H1 (cell line): Measurements from ENCODE around the gene F11R. TPM values are rescaled to one million over a fixed set of nuclear protein-coding genes. Genes with fewer than 3 reads are reported as not detected.

Source experiments
- CHD7 ChIP-seq: fragments of 300-600 bp; sonication (generic); IDR thresholded peaks from 2 replicates; pipeline ENCODE4 v1.7.1; 2012; ENCODE audit warnings: low read length, moderate library complexity, mild to moderate bottlenecking, inconsistent platforms; ENCODE audit not compliant: insufficient replicate concordance
- CTCF ChIP-seq, 3 experiments: IDR thresholded peaks; 1 replicate in 2 of 3; 2 replicates in 1 of 3; pipeline versions ENCODE4 v1.5.1 to v1.6.1; 2011; ENCODE audit warnings: low read length in 3 of 3, mild to moderate bottlenecking in 3 of 3, inconsistent platforms in 2 of 3, low read depth in 1 of 3, moderate library complexity in 1 of 3; ENCODE audit not compliant: insufficient read depth in 1 of 3; ENCODE audit errors: control extremely low read depth in 1 of 3
- GABPA ChIP-seq: IDR thresholded peaks from 2 replicates; pipeline ENCODE4 v1.6.1; 2011; ENCODE audit warnings: mild to moderate bottlenecking, low read length, moderate library complexity, borderline replicate concordance; ENCODE audit not compliant: insufficient read depth
- RAD21 ChIP-seq, 2 experiments: IDR thresholded peaks in 1 of 2; conservative IDR thresholded peaks in 1 of 2; 2 replicates each; pipeline ENCODE4 v1.6.1; 2011; ENCODE audit warnings: low read depth in 2 of 2, low read length in 2 of 2, improper control_type of control experiment in 1 of 2, inconsistent platforms in 1 of 2, mild to moderate bottlenecking in 1 of 2, moderate library complexity in 1 of 2
- TAF1 ChIP-seq: IDR thresholded peaks from 2 replicates; pipeline ENCODE4 v1.6.1; 2011; ENCODE audit warnings: mild to moderate bottlenecking, low read depth, low read length
- YY1 ChIP-seq: IDR thresholded peaks from 2 replicates; pipeline ENCODE4 v1.6.1; 2011; ENCODE audit warnings: low read depth, mild to moderate bottlenecking, low read length
- polyA plus RNA-seq, 7 experiments: library from polyadenylated mRNA; depleted of rRNA in 3 of 7; stranded (reverse) in 5 of 7; unstranded in 2 of 7; fragments of >200 nt in 5 of 7; fragments of 200-250 nt in 2 of 7; gene quantifications; 1 replicate in 5 of 7; 2 replicates in 1 of 7; 4 replicates in 1 of 7; pipeline versions ENCODE4 v1.2.1 to v1.2.3, GENCODE V29; 2011 to 2013; ENCODE audit warnings: missing spikeins in 2 of 7, mixed read lengths in 2 of 7
- total RNA-seq: library from RNA; stranded (reverse); fragmentation: NEBNext Ultra II Directional; extraction: Animal tissue kit (Norgen Biotek cat#: 25700); gene quantifications from 2 replicates; pipeline ENCODE4 v1.2.1, GENCODE V29; 2021

The F11R gene
- total and polyA plus RNA-seq, 2 of the 8 experiments (the other 6 are each of a cell fraction or from before 2014, with no cell fraction given), result 159 to 200 TPM

- TF ChIP-seq CHD7, result no peak
- peak; percentile 48; the same call in 1 of the 2 replicates for TF ChIP-seq TAF1
- no peak for TF ChIP-seq GABPA
- peak; percentile 68; the same call in 1 of the 2 replicates for TF ChIP-seq YY1
- peak; percentile 66 to 76 for TF ChIP-seq RAD21 (IDR thresholded peaks at IDR 0.05 in 1 of 2, conservative IDR thresholded peaks at IDR 0.05 in 1 of 2; ENCODE audit: low read depth in 2 of 2, low read length in 2 of 2)
- TF ChIP-seq CTCF (IDR thresholded peaks at IDR 0.05; ENCODE audit: control extremely low read depth in 1 of 3, insufficient read depth in 1 of 3, low read depth in 1 of 3, low read length in 3 of 3), result peak; percentile 50 to 94 (median 91)
Observed at GRCh38 chr1:160954158-160955104, 66.5 kb downstream of the F11R start, which contains the start of gene ITLN2 (continued).
